Activated naive CD8-positive, alpha-beta T cell treated with anti-CD3 and anti-CD28 coated beads, Interleukin-2, amount 50 U/mL, for 16 hours (primary cell): Measurements from ENCODE around the gene KRT7.

Experiments
- DNase-seq: peaks from one replicate; pipeline ENCODE4 v3.0.0-alpha.2; 2020; ENCODE audit warnings: low read depth, low spot score

The KRT7 gene

GRCh38 chr12:52199294-52199919 is 33.6 kb upstream of the KRT7 start:
- DNase-seq, result no peak

DNA sequence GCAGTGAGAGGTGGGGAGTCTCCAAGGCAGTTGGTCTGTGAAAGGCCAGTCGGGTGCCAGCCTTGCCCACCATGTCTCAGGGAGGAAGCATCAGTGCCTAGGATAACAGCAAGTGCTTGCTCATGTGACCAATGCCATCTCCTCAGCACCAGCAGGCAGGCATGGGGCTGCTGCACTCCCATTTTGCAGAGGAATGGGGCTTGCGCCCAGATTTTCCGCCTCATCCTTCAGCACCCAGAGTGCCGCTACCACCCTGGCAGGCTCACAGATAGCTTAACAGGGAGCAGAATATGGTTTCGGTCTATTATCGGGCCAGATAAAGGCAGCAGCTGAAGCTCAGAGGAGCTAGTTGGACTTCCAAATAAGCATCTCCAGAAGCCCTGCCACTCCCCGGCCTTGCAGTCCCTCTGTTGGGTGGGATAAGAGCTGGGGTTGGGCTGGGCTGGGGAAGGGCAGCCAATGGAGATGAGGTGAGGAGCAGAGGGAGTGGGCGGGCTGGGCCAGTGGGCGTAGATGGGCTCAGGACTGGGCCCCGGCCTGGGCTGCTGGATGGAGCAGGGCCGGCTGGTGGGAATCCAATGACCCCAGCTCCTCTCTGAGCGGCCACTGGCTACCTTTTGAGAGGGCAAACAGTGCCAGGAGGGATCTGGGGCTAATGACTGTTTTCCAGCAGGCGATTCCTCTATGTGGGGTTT is 32.8 kb upstream of the KRT7 start:
- no peak for DNase-seq

DNA sequence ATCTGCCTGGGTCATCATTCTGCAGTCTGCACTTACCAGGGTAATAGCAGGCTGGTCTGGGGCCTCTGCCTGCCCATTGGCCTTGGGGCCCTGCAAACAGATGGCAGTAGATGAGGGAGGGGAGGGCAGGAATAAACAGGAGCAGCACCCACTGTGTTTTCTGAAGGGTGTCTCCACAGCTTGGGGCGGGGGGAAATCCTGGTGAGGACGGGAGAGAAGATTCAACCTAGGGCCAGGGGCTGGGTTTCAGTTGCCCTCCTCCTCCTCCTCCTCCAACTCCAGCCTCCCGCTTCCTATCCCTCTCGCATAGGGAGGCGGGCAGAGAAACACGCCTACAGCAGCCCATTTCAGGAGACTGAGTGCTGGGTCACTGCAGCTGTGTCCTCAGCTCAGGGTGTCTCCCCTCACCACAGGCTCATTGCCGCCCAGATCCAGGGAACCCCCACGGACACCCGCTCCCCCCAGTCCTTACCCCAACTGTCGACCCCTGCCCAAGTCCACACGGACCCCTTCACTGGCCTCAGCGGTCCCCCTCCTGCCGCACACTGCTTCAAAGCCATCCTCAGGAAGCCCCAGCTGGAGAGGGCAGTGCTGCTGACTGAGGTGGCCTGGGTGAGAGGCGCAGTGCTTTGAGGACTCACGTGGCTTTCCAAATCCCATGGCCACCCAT is 32.1 kb upstream of the KRT7 start:
- DNase-seq, result no peak

GRCh38 chr12:52201451-52201839 is 31.6 kb upstream of the KRT7 start:
- no peak for DNase-seq

DNA sequence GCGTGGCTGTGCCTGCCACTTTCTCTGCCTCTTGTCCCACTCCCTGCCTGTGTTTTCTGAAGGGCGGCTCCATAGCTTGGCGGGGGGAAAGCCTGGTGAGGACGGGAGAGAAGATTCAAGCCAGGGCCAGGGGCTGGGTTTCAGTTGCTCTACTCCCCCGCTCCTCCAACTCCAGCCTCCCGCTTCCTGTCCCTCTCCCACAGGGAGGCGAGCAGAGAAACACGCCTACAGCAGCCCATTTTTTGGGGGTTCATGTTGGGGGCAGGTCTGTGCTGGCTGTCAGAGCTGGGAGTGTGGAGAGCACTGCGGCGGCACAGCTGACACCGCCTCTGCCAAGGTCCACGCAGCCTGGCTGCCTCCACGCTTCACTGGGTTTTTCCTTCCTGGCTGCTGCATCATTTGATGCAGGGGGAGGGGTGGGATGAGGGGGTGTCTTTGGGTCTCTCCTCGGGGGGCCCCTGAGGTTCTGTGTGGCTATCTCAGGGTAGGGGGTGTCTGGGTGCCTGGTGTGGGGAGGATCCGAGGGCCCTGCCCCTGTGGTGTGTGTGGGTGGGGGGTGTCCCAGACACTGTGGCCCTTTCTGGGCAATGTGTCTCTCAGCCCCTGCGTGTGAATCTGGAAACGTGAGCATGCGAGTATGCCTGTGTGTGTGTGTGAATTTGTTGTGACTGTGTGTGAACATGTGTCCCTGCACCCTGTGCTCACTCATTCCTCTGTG is 30.5 kb upstream of the KRT7 start:
- no peak for DNase-seq

DNA sequence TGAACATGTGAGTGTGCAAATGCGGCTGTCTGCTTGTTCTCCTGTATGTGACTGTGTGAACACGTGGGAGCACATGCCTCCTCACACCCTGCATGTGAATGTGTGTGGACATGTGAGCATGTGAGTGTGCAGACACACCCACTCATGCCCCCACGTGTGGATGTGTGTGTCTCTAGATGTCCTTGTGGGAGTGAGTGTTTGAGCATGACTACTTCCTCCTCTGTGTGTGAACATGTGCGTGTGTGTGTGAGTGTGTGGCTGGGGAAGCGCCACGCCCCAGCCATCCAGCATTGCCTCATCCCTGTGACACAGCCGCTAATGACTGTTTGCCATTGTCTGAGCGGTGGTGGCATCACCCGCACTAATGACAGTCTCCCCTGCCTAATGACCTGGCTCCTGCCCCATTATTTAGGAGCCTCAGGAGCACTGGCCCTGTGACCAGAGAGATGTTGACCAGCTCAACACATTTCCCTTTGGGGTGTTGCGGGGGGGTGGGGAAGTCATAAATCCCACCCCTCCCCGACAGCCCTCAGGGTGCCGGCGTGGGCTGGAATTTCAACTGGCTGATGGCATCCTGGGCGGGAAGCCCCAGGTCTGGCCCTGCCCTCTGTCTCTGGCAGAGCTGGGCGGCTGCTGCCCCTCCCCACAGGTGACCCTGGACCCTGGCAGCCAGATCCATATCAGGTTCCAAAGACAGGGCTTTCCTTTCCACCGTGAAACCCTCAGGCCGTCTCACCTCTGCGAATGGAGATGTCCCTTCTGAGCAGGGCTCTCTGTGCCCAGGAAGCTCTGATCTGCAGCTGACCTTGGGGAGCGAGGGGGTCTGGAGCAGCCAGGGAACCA is 29.7 kb upstream of the KRT7 start:
- no peak for DNase-seq

DNA sequence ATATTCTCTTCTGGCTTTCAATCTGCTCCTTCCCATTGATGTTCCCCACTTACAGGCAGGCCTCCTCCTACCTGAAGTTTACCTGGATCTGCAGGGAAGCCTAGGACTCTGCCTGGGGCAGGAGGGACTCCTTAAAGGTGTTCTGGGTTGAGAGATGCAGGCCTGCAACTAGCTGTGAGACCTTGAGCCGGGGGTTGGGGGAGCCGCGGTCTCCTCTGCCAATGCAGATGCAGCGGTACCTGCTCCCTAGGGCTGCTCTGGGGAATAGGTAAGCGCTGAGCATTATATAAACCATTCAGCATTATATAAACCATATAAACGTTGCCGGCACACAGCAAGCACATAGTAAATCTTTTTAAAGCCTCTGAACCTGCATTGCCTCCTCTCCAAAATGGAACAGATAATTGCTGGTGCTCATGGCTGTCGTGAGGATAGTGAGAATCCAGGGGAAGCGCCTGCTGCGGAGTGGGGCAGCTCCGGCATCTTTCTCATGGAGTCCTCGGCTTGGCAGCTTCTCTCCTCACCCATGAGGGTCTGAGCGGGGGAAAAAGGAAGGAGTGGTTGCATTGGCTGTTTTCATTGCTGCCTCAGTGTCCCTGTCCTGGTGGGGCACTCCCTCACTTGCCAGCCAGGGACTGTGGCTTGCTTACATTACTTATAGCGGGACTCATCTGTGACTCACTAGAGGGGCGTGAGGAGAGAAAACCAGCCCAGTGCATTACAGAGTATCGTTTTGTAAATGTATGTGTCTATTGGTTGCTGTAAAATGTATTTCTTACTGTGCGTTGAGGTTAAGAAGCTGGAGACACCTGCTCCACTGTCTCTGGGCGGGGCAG is 28.7 kb upstream of the KRT7 start:
- DNase-seq, result no peak

GRCh38 chr12:52204931-52205505 is 28.0 kb upstream of the KRT7 start:
- no peak for DNase-seq

DNA sequence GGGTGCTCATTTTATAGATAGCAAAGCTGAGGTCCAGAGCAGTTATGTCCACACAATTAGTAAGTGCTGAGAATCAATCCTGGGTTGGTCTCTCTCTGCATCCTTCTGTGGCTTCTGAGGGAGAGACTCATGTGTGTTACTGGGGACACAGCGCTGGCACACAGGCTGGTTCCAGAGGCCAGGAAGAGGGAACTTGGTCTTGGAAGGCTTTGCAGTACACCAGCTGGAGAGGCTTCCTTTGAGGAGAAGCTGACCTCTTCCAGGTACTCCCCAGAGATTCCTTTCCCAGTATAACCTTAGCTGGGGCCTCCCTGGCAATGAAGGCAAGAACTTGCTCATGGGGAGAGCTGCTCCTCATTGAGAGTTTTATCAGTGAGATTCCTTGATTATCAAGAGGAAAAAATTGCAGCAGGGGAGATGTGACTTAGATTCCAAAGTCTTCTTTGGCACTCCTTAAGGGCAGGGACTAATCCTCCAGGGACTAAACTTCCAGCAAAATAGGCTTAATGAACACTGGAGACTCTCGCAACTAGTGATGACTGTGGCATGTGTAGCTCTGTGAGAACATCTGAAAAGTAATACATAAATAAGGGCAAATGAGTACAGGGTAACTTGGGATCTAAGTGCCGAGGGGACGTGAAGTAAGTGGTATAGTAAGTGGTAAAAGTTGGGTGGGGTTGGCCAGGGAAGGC is 27.3 kb upstream of the KRT7 start:
- no peak for DNase-seq

GRCh38 chr12:52206304-52207040 is 26.6 kb upstream of the KRT7 start:
- no peak for DNase-seq

- no peak for DNase-seq
Measured at GRCh38 chr12:52207106-52207505, 25.9 kb upstream of the KRT7 start.

DNA sequence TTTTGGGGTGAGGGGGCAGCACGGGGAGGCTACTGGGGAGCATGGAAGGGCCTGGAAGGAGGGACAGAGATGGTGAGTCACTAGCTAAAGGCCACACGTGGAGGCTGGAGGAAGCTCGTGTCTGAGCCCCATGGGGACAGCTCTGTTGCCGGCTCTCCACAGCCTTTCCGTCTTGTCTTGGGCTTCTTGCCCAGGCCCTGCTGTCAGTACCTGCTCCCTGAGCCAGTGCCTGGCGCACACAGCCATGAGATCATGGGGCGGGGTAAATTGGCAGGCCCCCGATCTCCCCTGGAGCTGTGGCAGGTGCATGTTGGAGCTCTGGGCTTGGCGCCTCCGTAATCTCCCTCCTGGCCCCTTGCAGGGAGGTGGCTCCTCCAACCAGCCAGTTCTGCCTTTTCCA is 25.1 kb upstream of the KRT7 start:
- no peak for DNase-seq

- DNase-seq, result no peak
Measured at GRCh38 chr12:52208424-52209165, 24.4 kb upstream of the KRT7 start.

GRCh38 chr12:52209321-52209720 is 23.7 kb upstream of the KRT7 start:
- DNase-seq, result no peak

GRCh38 chr12:52210186-52210924 is 22.7 kb upstream of the KRT7 start:
- no peak for DNase-seq

DNA sequence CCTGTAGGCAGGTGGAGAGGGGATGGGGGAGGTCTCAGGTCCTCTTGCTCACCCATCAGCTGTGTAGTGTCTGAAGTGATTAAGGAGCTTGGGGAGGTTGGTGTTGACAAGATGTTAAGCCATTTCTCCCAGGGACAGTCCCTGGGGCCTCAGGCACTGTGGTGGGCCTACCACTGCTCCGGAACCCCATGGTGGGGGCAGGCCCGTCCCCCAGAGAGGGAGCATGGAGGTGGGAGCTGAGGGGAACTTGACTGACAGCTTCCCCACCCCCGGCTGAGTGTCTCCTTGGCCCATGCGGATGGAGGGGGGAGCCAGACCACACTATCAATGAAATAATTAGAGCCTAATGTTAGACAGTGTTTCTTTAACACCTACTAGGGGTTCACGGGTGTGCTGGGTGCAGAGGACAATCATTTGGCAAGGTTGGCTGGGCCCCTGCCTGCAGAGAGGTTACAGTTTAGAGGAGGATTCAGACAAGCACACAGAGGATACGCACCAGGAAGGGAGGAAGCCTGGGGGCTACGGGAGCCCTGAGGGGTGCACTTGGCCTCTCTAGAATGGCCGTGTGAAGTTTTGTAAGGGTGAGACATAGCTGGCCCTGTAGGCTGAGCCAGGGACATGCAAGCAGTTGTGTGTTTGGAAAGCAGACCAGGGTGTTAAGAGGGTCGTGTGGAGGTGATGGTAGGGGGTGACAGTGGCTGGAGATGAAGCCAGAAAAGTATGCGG is 22.0 kb upstream of the KRT7 start:
- DNase-seq, result no peak
